ENCODE data around the gene CENPP.

CENPP gene

GRCh38 chr9:92638621-92639101, 312.9 kb downstream of the CENPP start:
- TF ChIP-seq CTCF (IDR thresholded peaks at IDR 0.05; ENCODE audit: borderline replicate concordance, control extremely low read depth, extremely low read depth, insufficient read depth, missing control alignments) = no peak
- in situ Hi-C loops (cut with MboI; ENCODE audit: low sequenced_read_pairs, unreplicated experiment) = loop anchor here (10.0 kb wide), 2 partner anchors 304 to 504 kb away; no protein-coding TSS in a partner anchor
- no peak for DNase-seq (ENCODE audit: low spot score)

GRCh38 chr9:92639124-92639523, 313.4 kb downstream of the CENPP start:
- in situ Hi-C loops (cut with MboI; ENCODE audit: low sequenced_read_pairs, unreplicated experiment) = loop anchor here (10.0 kb wide), 2 partner anchors 304 to 504 kb away; no protein-coding TSS in a partner anchor
- no peak for TF ChIP-seq CTCF (IDR thresholded peaks at IDR 0.05; ENCODE audit: borderline replicate concordance, control extremely low read depth, extremely low read depth, insufficient read depth, missing control alignments)
- DNase-seq (ENCODE audit: low spot score) = no peak

GRCh38 chr9:92639791-92640271, 314.1 kb downstream of the CENPP start:
- DNase-seq (ENCODE audit: low spot score) = no peak
- TF ChIP-seq CTCF (IDR thresholded peaks at IDR 0.05; ENCODE audit: borderline replicate concordance, control extremely low read depth, extremely low read depth, insufficient read depth, missing control alignments) = no peak
- in situ Hi-C loops (cut with MboI; ENCODE audit: low sequenced_read_pairs, unreplicated experiment) = loop anchor here (10.0 kb wide), 2 partner anchors 305 to 505 kb away; no protein-coding TSS in a partner anchor

- no peak for TF ChIP-seq CTCF (IDR thresholded peaks at IDR 0.05; ENCODE audit: borderline replicate concordance, control extremely low read depth, extremely low read depth, insufficient read depth, missing control alignments)
- in situ Hi-C loops (cut with MboI; ENCODE audit: low sequenced_read_pairs, unreplicated experiment) = no loop called here
- DNase-seq (ENCODE audit: low spot score) = no peak
These were observed 314.8 kb downstream of the CENPP start for GRCh38 chr9:92640398-92641091.

- no peak for TF ChIP-seq CTCF (IDR thresholded peaks at IDR 0.05; ENCODE audit: borderline replicate concordance, control extremely low read depth, extremely low read depth, insufficient read depth, missing control alignments)
- in situ Hi-C loops (cut with MboI; ENCODE audit: low sequenced_read_pairs, unreplicated experiment) = no loop called here
- no peak for DNase-seq (ENCODE audit: low spot score)
These were observed 315.5 kb downstream of the CENPP start for GRCh38 chr9:92641092-92641809.

- no peak for DNase-seq (ENCODE audit: low spot score)
- no peak for TF ChIP-seq CTCF (IDR thresholded peaks at IDR 0.05; ENCODE audit: borderline replicate concordance, control extremely low read depth, extremely low read depth, insufficient read depth, missing control alignments)
- in situ Hi-C loops (cut with MboI; ENCODE audit: low sequenced_read_pairs, unreplicated experiment) = no loop called here
These were observed 316.3 kb downstream of the CENPP start for GRCh38 chr9:92642041-92642451.

Measured in GM13976 (cell line).